Vagina (tissue), 2 donors: Measurements from ENCODE around the gene TMEM59. TPM values are rescaled to one million over a fixed set of nuclear protein-coding genes. Genes with fewer than 3 reads are reported as not detected.
"Not testable (repeated sequence)": the region's sequence is repeated elsewhere in the genome, so short reads cannot be mapped to it uniquely, and the experiment has no call there.

Experiments used
- DNase-seq, 2 donors: peaks; one replicate each; pipeline ENCODE4 v3.0.0-alpha.2; 2017; ENCODE audit errors: extremely low spot score in 2 of 2
- H3K27ac ChIP-seq: fragments of 200-600 bp; sonication (generic); one replicate; pipeline ENCODE4 v1.5.1; 2019
- H3K27me3 ChIP-seq: fragments of 200-600 bp; sonication (generic); one replicate; pipeline ENCODE4 v1.5.1; 2019
- H3K36me3 ChIP-seq, 2 donors: fragments of 200-600 bp; sonication (generic); one replicate each; pipeline ENCODE4 v1.5.1; 2017 to 2019
- H3K4me1 ChIP-seq: fragments of 200-600 bp; sonication (generic); one replicate; pipeline ENCODE4 v1.5.1; 2019
- H3K4me3 ChIP-seq, 2 donors: fragments of 200-600 bp; sonication (generic); 1 replicate in 1 of 2; 2 replicates in 1 of 2; pipeline ENCODE4 v1.5.1; 2016 to 2019
- H3K9me3 ChIP-seq: fragments of 200-600 bp; sonication (generic); one replicate; pipeline ENCODE4 v1.5.1; 2019
- CTCF ChIP-seq, 3 experiments: fragments of 450-650 bp in 2 of 3; fragments of 200-600 bp in 1 of 3; sonication (generic) in 1 of 3; IDR thresholded peaks; one replicate each; pipeline ENCODE4 v1.5.1; 2017 to 2019; ENCODE audit warnings: antibody characterized with exemption in 3 of 3, mild to moderate bottlenecking in 2 of 3, moderate library complexity in 2 of 3
- POLR2A ChIP-seq, 2 donors: fragments of 450-650 bp; IDR thresholded peaks; one replicate each; pipeline ENCODE4 v1.6.1; 2017; ENCODE audit warnings: antibody characterized with exemption in 2 of 2, mild to moderate bottlenecking in 2 of 2, moderate library complexity in 2 of 2
- POLR2AphosphoS5 ChIP-seq, 2 donors: sonication (generic); formaldehyde crosslinking; IDR thresholded peaks; one replicate each; pipeline ENCODE4 v1.9.0; 2017; ENCODE audit warnings: antibody characterized with exemption in 2 of 2, mild to moderate bottlenecking in 2 of 2, low read depth in 1 of 2; ENCODE audit not compliant: insufficient read depth in 1 of 2
- intact Hi-C: fragments of 100-400 bp; cut with DNase I; formaldehyde crosslinking; loops from one replicate; pipeline ENCODE4 v1.15.1; 2023
- total RNA-seq: library from RNA; depleted of rRNA; stranded (reverse); fragments of >200 nt; gene quantifications from one replicate; pipeline ENCODE4 v1.2.3, GENCODE V29; 2016

The TMEM59 gene
- total RNA-seq, 1 donor from 2014 or later, result 113 TPM

- H3K27ac ChIP-seq, result no peak overlapping the region
- H3K9me3 ChIP-seq, result no peaks in the 10 kb centered on the region
- no peaks in the 10 kb centered on the region for H3K4me1 ChIP-seq
- TF ChIP-seq CTCF (IDR thresholded peaks at IDR 0.05) (no peak), POLR2AphosphoS5 (IDR thresholded peaks at IDR 0.05; ENCODE audit: insufficient read depth in 1 of 2, low read depth in 1 of 2) (no peak)
- no peaks in the 10 kb centered on the region for H3K36me3 ChIP-seq
- no peak for DNase-seq
- no peak overlapping the region for H3K4me3 ChIP-seq
- intact Hi-C loops, result no loop called here
- H3K27me3 ChIP-seq, result no peaks in the 10 kb centered on the region
Observed at GRCh38 chr1:54008876-54009275, 44.1 kb downstream of the TMEM59 start.

GRCh38 chr1:54007613-54008012 is 45.4 kb downstream of the TMEM59 start:
- H3K27me3 ChIP-seq, result no peaks in the 10 kb centered on the region
- DNase-seq, result no peak
- TF ChIP-seq CTCF (IDR thresholded peaks at IDR 0.05) (no peak), POLR2A (IDR thresholded peaks at IDR 0.05) (no peak), POLR2AphosphoS5 (IDR thresholded peaks at IDR 0.05; ENCODE audit: insufficient read depth in 1 of 2, low read depth in 1 of 2) (no peak)
- no peaks in the 10 kb centered on the region for H3K4me1 ChIP-seq
- intact Hi-C loops, result no loop called here
- no peaks in the 10 kb centered on the region for H3K9me3 ChIP-seq
- no peak overlapping the region for H3K27ac ChIP-seq
- no peaks in the 10 kb centered on the region for H3K36me3 ChIP-seq
- H3K4me3 ChIP-seq, result no peak overlapping the region

GRCh38 chr1:54006508-54006907 is 46.5 kb downstream of the TMEM59 start:
- H3K4me3 ChIP-seq, result no peak overlapping the region

GRCh38 chr1:54004481-54005049 is 48.4 kb downstream of the TMEM59 start:
- Histone ChIP-seq H3K9me3 (no peaks in the 10 kb centered on the region), H3K36me3 (no peaks in the 10 kb centered on the region), H3K4me3 (no peak overlapping the region), H3K27ac (no peak overlapping the region), H3K4me1 (no peaks in the 10 kb centered on the region), H3K27me3 (no peaks in the 10 kb centered on the region)
- DNase-seq, result no peak
- intact Hi-C loops, result no loop called here
- no peak for TF ChIP-seq POLR2A (IDR thresholded peaks at IDR 0.05)
- no peak for TF ChIP-seq POLR2AphosphoS5 (IDR thresholded peaks at IDR 0.05; ENCODE audit: insufficient read depth in 1 of 2, low read depth in 1 of 2)
- TF ChIP-seq CTCF (IDR thresholded peaks at IDR 0.05), result no peak

More at GRCh38 chr1:54006508-54006907, 46.5 kb downstream of the TMEM59 start:
- DNase-seq, result no peak
- no peak overlapping the region for H3K27ac ChIP-seq
- H3K4me1 ChIP-seq, result no peaks in the 10 kb centered on the region
- intact Hi-C loops, result no loop called here
- TF ChIP-seq POLR2A (IDR thresholded peaks at IDR 0.05), result no peak
- TF ChIP-seq CTCF (IDR thresholded peaks at IDR 0.05), result no peak
- TF ChIP-seq POLR2AphosphoS5 (IDR thresholded peaks at IDR 0.05; ENCODE audit: insufficient read depth in 1 of 2, low read depth in 1 of 2), result no peak
- no peaks in the 10 kb centered on the region for H3K36me3 ChIP-seq
- H3K27me3 ChIP-seq, result no peaks in the 10 kb centered on the region
- no peaks in the 10 kb centered on the region for H3K9me3 ChIP-seq

DNA sequence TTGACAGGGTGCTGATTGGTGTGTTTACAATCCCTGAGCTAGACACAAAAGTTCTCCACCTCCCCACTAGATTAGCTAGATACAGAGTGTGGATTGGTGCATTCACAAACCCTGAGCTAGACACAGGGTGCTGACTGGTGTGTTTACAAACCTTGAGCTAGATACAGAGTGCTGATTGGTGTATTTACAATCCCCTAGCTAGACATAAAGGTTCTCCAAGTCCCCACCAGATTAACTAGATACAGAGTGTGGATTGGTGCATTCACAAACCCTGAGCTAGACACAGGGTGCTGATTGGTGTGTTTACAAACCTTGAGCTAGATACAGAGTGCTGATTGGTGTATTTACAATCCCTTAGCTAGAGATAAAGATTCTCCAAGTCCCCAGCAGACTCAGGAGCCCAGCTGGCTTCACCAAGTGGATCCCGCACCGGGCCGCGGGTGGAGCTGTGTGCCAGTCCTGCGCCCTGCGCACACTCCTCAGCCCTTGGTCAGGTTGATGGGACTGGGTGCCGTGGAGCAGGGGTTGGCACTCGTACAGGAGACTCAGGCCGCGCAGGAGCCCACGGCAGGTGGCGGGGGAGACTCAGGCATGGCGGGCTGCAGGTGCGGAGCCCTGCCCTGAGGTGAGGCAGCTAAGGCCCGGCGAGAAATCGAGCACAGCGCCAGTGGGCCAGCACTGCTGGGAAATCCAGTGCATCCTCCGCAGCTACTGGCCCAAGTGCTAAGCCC is 49.1 kb downstream of the TMEM59 start:
- DNase-seq, intact Hi-C loops, H3K27ac ChIP-seq, H3K27me3 ChIP-seq, H3K9me3 ChIP-seq, H3K36me3 ChIP-seq, H3K4me1 ChIP-seq, H3K4me3 ChIP-seq: not testable (repeated sequence)
